Measurements from ENCODE around the gene PTPRN2. TPM values are rescaled to one million over a fixed set of nuclear protein-coding genes. Genes with fewer than 3 reads are reported as not detected.
A peak's percentile ranks its signal among the peaks of the same experiment; 100 is the strongest.

Gene PTPRN2
- total and polyA plus RNA-seq, 2 of the 8 experiments (the other 6 are each of a cell fraction or from before 2014, with no cell fraction given) = 2.6 to 4.5 TPM

GRCh38 chr7:158044482-158044823, 543.2 kb downstream of the PTPRN2 start:
- ChIA-PET CTCF (ENCODE audit: partially characterized antibody) (interaction anchor here (0.9 to 1.3 kb wide), 2 partner anchors 34 to 107 kb away, joined by 3 read pairs; no protein-coding TSS in a partner anchor), POLR2A (ENCODE audit: partially characterized antibody) (no interaction called here)
- 78% methylated on average over 6 of the region's 6 CpGs; no CpG with 5 or more reads in 1 of the 2 experiments for WGBS, 2 experiments (ENCODE audit: extremely low coverage in 1 of 2, insufficient coverage in 1 of 2, insufficient read length in 1 of 2, insufficient replicate concordance in 2 of 2, low coverage in 1 of 2, low lambda C conversion rate in 2 of 2, missing lambda C conversion rate in 1 of 2)

More at GRCh38 chr7:158044482-158044823, 543.2 kb downstream of the PTPRN2 start:
- Histone ChIP-seq H2AFZ (ENCODE audit: low read length) (no peak overlapping the region), H2BK15ac (ENCODE audit: low read length) (no peak overlapping the region), H4K91ac (replicated peaks; ENCODE audit: insufficient read length, low read length) (no peak overlapping the region), H3K4me3 (ENCODE audit: extremely low read depth in 1 of 4, insufficient read depth in 2 of 4, low read depth in 3 of 4, low read length in 4 of 4) (no peak overlapping the region), H3K23me2 (ENCODE audit: low read depth, low read length) (peaks cover 8% of the 10 kb centered on the region; the same call in 1 of the 2 replicates), H3K79me1 (ENCODE audit: low read depth, low read length) (no peaks in the 10 kb centered on the region), H3K27ac (ENCODE audit: low read depth, low read length) (no peak overlapping the region), H3K36me3 (ENCODE audit: control insufficient read depth in 2 of 4, insufficient read depth in 4 of 4, low read length in 3 of 4) (no peaks in the 10 kb centered on the region; a peak in 1 of 8 replicates), H3K14ac (ENCODE audit: insufficient read length) (no peak overlapping the region), H2BK20ac (ENCODE audit: low read length) (no peak overlapping the region), H4K5ac (ENCODE audit: insufficient read length, low read depth, low read length) (no peak overlapping the region), H4K8ac (ENCODE audit: extremely low read depth, insufficient read depth, low read length) (no peak overlapping the region), H2AK5ac (ENCODE audit: low read depth, low read length) (no peak overlapping the region), H3K56ac (replicated peaks; ENCODE audit: insufficient read length, low read depth, low read length) (no peak overlapping the region), H3K4me2 (ENCODE audit: insufficient read depth in 1 of 2, low read depth in 2 of 2, low read length in 2 of 2) (no peak overlapping the region), H3K4ac (replicated peaks; ENCODE audit: insufficient read length, low read depth, low read length) (no peak overlapping the region), H3K27me3 (replicated peaks in 1 of 4; ENCODE audit: control insufficient read depth in 3 of 4, extremely low read depth in 1 of 4, insufficient read depth in 3 of 4, low read length in 3 of 4) (no peaks in the 10 kb centered on the region; a peak in 1 of 7 replicates), H3K9ac (replicated peaks in 1 of 4; ENCODE audit: extremely low read depth in 1 of 4, low read depth in 3 of 4, low read length in 3 of 4) (no peak overlapping the region), H2BK120ac (replicated peaks; ENCODE audit: low read depth, low read length) (no peak overlapping the region), H4K20me1 (replicated peaks in 1 of 2; ENCODE audit: control insufficient read depth in 1 of 2, insufficient read depth in 2 of 2, low read length in 2 of 2) (peaks cover 0 to 5% of the 10 kb centered on the region in 2 experiments), H3K4me1 (replicated peaks in 1 of 4; ENCODE audit: control insufficient read depth in 3 of 4, insufficient read depth in 4 of 4, low read length in 3 of 4) (peaks cover 0 to 6% (median under 1%) of the 10 kb centered on the region in 4 experiments; a peak in 1 of 7 replicates), H3K23ac (ENCODE audit: insufficient read length) (no peak overlapping the region), H2BK12ac (ENCODE audit: low read depth, low read length) (no peak overlapping the region), H3K9me3 (ENCODE audit: insufficient read depth in 2 of 2, low read depth in 1 of 2, low read length in 1 of 2) (peaks cover 3 to 7% of the 10 kb centered on the region in 2 experiments), H2BK5ac (ENCODE audit: low read depth, low read length) (no peak overlapping the region), H3K18ac (ENCODE audit: extremely low read depth, low read length) (no peak overlapping the region; the same call in 1 of the 2 replicates), H3K79me2 (ENCODE audit: control insufficient read depth in 1 of 2, insufficient read depth in 2 of 2, low read length in 2 of 2) (no peaks in the 10 kb centered on the region)
- DNase-seq (ENCODE audit: low read depth in 1 of 2, low spot score in 2 of 2) (no peak), FAIRE-seq (no peak)
- TF ChIP-seq RAD21 (IDR thresholded peaks at IDR 0.05 in 1 of 2, conservative IDR thresholded peaks at IDR 0.05 in 1 of 2; ENCODE audit: low read depth in 2 of 2, low read length in 2 of 2) (peak; percentile 7 to 17; a peak in 2 of 4 replicates), YY1 (IDR thresholded peaks at IDR 0.05; ENCODE audit: low read depth, low read length) (no peak)
- TF ChIP-seq, protein P1, sequence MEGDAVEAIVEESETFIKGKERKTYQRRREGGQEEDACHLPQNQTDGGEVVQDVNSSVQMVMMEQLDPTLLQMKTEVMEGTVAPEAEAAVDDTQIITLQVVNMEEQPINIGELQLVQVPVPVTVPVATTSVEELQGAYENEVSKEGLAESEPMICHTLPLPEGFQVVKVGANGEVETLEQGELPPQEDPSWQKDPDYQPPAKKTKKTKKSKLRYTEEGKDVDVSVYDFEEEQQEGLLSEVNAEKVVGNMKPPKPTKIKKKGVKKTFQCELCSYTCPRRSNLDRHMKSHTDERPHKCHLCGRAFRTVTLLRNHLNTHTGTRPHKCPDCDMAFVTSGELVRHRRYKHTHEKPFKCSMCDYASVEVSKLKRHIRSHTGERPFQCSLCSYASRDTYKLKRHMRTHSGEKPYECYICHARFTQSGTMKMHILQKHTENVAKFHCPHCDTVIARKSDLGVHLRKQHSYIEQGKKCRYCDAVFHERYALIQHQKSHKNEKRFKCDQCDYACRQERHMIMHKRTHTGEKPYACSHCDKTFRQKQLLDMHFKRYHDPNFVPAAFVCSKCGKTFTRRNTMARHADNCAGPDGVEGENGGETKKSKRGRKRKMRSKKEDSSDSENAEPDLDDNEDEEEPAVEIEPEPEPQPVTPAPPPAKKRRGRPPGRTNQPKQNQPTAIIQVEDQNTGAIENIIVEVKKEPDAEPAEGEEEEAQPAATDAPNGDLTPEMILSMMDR (IDR thresholded peaks at IDR 0.05; ENCODE audit: control extremely low read depth in 1 of 3, insufficient read depth in 1 of 3, low read depth in 1 of 3, low read length in 3 of 3) = peak in 2 of 3 experiments; percentile 7 to 20; a peak in 1 of 4 replicates

Measured in H1 (cell line).